Ovary (tissue), 9 donors: ENCODE data around the gene CCDC88B. TPM values are rescaled to one million over a fixed set of nuclear protein-coding genes. Genes with fewer than 3 reads are reported as not detected.

Source experiments
- DNase-seq, 5 donors: peaks; one replicate each; pipeline ENCODE4 v3.0.0-alpha.2; 2019 to 2020
- H3K27ac ChIP-seq, 2 donors: fragments of 200-600 bp; one replicate each; pipeline versions ENCODE4 v1.5.1 to v1.8.0; 2019 to 2022
- H3K27me3 ChIP-seq: fragments of 200-600 bp; one replicate; pipeline ENCODE4 v1.8.0; 2022
- H3K36me3 ChIP-seq: fragments of 200-600 bp; sonication (generic); one replicate; pipeline ENCODE4 v1.5.1; 2019
- H3K4me1 ChIP-seq: one replicate; pipeline ENCODE4 v1.8.1; 2013; ENCODE audit warnings: mild to moderate bottlenecking, moderate library complexity; ENCODE audit not compliant: insufficient read depth
- H3K4me3 ChIP-seq: fragments of 200-600 bp; sonication (generic); one replicate; pipeline ENCODE4 v1.5.1; 2017
- H3K9me3 ChIP-seq, 2 donors: fragments of 200-600 bp in 1 of 2; sonication (generic) in 1 of 2; one replicate each; pipeline versions ENCODE4 v1.5.1 to v1.8.1; 2013 to 2019; ENCODE audit warnings: mild to moderate bottlenecking in 1 of 2, moderate library complexity in 1 of 2
- EP300 ChIP-seq: sonication (generic); formaldehyde crosslinking; IDR thresholded peaks from one replicate; pipeline ENCODE4 v1.6.1; 2017; ENCODE audit warnings: antibody characterized with exemption
- POLR2A ChIP-seq: fragments of 450-650 bp; IDR thresholded peaks from one replicate; pipeline ENCODE4 v1.6.1; 2017; ENCODE audit warnings: antibody characterized with exemption, mild to moderate bottlenecking, moderate library complexity
- WGBS, 3 donors: extraction: QIAGEN DNeasy Blood & Tissue Kit in 1 of 3; methylation state at CpG; one replicate each; pipeline versions ENCODE4 v1.1.5 to v1.1.7; 2013 to 2017; 5-methylcytosine and 5-hydroxymethylcytosine counted together
- intact Hi-C, 4 donors: fragments of 100-400 bp; cut with DNase I; formaldehyde crosslinking; loops; one replicate each; pipeline versions ENCODE4 v1.11.0 to v1.15.1; 2022 to 2023
- polyA plus RNA-seq, 2 donors: library from polyadenylated mRNA; stranded (reverse); fragments of 200-250 nt in 1 of 2; fragments of 350-450 nt in 1 of 2; fragmentation: Illumina TruSeq in 1 of 2; extraction: RNeasy Lipid Tissue Mini Kit (QIAGEN cat#74804) in 1 of 2; gene quantifications; one replicate each; pipeline ENCODE4 v1.2.3, GENCODE V29; 2013 to 2014
- total RNA-seq, 7 donors: library from RNA; depleted of rRNA in 2 of 7; stranded (reverse); fragments of >200 nt in 2 of 7; fragmentation: NEBNext Ultra II Directional in 3 of 7; extraction: Animal tissue kit (Norgen Biotek cat#: 25700) in 3 of 7; gene quantifications; one replicate each; pipeline versions ENCODE4 v1.1.0 to v1.2.4, GENCODE V29; 2016 to 2023
- TF ChIP-seq, protein P1 (sequence below), 3 donors: fragments of 450-650 bp in 2 of 3; fragments of 200-600 bp in 1 of 3; IDR thresholded peaks; one replicate each; pipeline versions ENCODE4 v1.5.1 to v1.8.0; 2016 to 2022; ENCODE audit warnings: antibody characterized with exemption in 3 of 3, mild to moderate bottlenecking in 1 of 3
- donor health status: DM: no; HTN: no; CAD: no; lungs with moderate emphysema.
- donor health status: DM: no; HTN: no; CAD: no.
- donor health status: Bipolar disorder and iron deficiency.
- donor health status: DM: yes; HTN: yes; CAD: no.
- donor health status: DM: no; HTN: no; CAD: no.
- donor health status: DM: yes; HTN: yes; CAD: no.

Gene CCDC88B
- total and polyA plus RNA-seq, 9 donors = 0.95 to 7.5 (median 3.5) TPM

DNA sequence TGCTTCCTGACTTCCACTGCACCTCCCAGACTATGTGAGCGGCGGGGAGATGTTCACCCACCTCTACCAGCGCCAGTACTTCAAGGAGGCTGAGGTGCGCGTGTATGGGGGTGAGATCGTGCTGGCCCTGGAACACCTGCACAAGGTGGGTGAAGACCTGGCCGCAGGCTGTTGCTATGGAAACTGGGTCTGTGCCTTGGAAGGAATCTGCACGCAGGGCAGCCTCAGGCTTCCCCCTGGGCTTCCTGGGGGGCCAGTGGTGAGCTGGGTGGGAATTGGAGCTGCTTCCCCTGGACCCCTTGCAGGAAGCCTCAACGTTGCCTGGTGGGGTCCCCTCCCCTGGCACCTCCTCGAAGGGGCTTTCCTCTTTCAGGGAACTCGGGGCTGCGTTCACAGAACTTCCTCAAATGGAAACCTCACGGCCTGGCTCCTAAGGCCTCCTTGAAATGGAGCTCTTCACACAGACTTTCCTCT is 20.5 kb downstream of the CCDC88B start:
- intact Hi-C loops = no loop called here
- no peak for DNase-seq
- Histone ChIP-seq H3K36me3 (no peaks in the 10 kb centered on the region), H3K4me1 (peaks cover 13% of the 10 kb centered on the region), H3K27me3 (no peaks in the 10 kb centered on the region), H3K4me3 (no peak overlapping the region), H3K27ac (no peak overlapping the region), H3K9me3 (no peaks in the 10 kb centered on the region)
- WGBS, 3 donors = 78 to 88% (median 82%) methylated on average over 13 of the region's 13 CpGs
- TF ChIP-seq EP300 (no peak), POLR2A (no peak)
- TF ChIP-seq, protein P1, sequence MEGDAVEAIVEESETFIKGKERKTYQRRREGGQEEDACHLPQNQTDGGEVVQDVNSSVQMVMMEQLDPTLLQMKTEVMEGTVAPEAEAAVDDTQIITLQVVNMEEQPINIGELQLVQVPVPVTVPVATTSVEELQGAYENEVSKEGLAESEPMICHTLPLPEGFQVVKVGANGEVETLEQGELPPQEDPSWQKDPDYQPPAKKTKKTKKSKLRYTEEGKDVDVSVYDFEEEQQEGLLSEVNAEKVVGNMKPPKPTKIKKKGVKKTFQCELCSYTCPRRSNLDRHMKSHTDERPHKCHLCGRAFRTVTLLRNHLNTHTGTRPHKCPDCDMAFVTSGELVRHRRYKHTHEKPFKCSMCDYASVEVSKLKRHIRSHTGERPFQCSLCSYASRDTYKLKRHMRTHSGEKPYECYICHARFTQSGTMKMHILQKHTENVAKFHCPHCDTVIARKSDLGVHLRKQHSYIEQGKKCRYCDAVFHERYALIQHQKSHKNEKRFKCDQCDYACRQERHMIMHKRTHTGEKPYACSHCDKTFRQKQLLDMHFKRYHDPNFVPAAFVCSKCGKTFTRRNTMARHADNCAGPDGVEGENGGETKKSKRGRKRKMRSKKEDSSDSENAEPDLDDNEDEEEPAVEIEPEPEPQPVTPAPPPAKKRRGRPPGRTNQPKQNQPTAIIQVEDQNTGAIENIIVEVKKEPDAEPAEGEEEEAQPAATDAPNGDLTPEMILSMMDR (IDR thresholded peaks at IDR 0.05) = no peak

DNA sequence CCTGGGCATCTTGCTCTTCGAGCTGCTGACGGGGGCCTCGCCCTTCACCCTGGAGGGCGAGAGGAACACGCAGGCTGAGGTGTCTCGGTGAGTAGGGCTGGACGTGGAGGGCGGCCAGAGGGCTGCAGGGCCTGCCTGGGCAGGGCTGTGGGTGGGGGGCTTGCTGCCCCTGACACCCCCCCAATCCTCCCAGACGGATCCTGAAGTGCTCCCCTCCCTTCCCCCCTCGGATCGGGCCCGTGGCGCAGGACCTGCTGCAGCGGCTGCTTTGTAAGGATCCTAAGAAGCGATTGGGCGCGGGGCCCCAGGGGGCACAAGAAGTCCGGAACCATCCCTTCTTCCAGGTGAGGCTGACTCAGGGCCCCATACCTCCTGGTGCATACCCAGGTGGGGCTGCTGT is 21.7 kb downstream of the CCDC88B start:
- peaks cover 12% of the 10 kb centered on the region for H3K4me1 ChIP-seq
- H3K4me3 ChIP-seq = no peak overlapping the region
- TF ChIP-seq POLR2A = no peak
- TF ChIP-seq, protein P1 (IDR thresholded peaks at IDR 0.05) = no peak
- no peak for TF ChIP-seq EP300
- no peak for DNase-seq
- no peaks in the 10 kb centered on the region for H3K9me3 ChIP-seq
- no peaks in the 10 kb centered on the region for H3K27me3 ChIP-seq
- no peak overlapping the region for H3K27ac ChIP-seq
- intact Hi-C loops = no loop called here
- WGBS, 3 donors = 90 to 93% (median 93%) methylated on average over 18 of the region's 18 CpGs
- H3K36me3 ChIP-seq = no peaks in the 10 kb centered on the region

DNA sequence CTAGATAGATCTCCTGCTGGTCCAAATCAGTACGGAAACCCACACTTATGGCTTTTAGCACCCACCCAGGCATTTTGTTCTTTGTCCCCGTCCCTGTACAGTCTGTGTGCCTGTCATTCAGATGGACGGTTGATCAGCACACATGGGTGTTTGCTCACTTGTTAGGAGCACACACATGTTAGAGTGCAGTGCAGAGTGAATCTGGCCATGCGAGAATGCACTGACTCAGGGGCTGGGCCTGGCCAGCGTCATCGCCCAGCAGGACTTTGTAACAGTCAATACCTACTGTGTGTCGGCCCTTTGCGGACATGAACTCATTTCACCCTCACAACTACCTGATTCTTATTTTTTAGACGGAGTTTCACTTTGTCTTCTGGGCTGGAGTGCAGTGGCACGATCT is 22.3 kb downstream of the CCDC88B start:
- no peak overlapping the region for H3K27ac ChIP-seq
- DNase-seq = no peak
- WGBS, 3 donors = 91 to 95% (median 95%) methylated on average over 10 of the region's 10 CpGs
- H3K27me3 ChIP-seq = no peaks in the 10 kb centered on the region
- no peaks in the 10 kb centered on the region for H3K36me3 ChIP-seq
- TF ChIP-seq EP300 (no peak), POLR2A (no peak)
- TF ChIP-seq, protein P1 (IDR thresholded peaks at IDR 0.05) = no peak
- intact Hi-C loops = no loop called here
- H3K9me3 ChIP-seq = no peaks in the 10 kb centered on the region
- no peak overlapping the region for H3K4me3 ChIP-seq
- peaks cover 12% of the 10 kb centered on the region for H3K4me1 ChIP-seq

DNA sequence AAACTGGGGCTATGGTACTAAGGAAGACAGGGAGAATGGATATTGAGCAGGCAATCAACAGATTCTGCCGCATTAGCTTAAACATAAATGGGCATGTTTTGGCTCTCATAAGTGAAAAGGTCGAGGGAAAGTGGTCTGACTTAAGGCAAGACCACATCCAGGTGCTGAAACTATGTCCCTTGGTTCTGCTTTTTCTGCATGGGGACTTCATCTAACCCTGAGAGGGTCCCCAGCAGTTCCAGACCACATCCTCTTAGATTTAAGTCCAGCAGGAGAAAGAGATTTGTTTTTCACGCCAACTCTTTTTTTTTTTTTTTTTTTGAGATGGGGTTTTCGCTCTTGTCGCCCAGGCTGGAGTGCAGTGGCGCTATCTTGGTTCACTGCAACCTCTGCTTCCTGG is 24.4 kb downstream of the CCDC88B start:
- TF ChIP-seq POLR2A (no peak), EP300 (no peak)
- TF ChIP-seq, protein P1 (IDR thresholded peaks at IDR 0.05) = no peak
- H3K9me3 ChIP-seq = no peaks in the 10 kb centered on the region
- peaks cover 6% of the 10 kb centered on the region for H3K4me1 ChIP-seq
- no peak for DNase-seq
- H3K27ac ChIP-seq = no peak overlapping the region
- no peaks in the 10 kb centered on the region for H3K36me3 ChIP-seq
- WGBS, 3 donors = 91 to 97% (median 97%) methylated on average over 6 of the region's 6 CpGs
- no peaks in the 10 kb centered on the region for H3K27me3 ChIP-seq
- no peak overlapping the region for H3K4me3 ChIP-seq
- intact Hi-C loops = no loop called here
